HepG2 (cell line): ENCODE results near the gene DLAT. TPM values are rescaled to one million over a fixed set of nuclear protein-coding genes. Genes with fewer than 3 reads are reported as not detected.
A peak's percentile ranks its signal among the peaks of the same experiment; 100 is the strongest.

ENCODE experiments used
- CCAR2 ChIP-seq: fragments of 200-400 bp; formaldehyde crosslinking; optimal IDR thresholded peaks from 2 replicates; pipeline ENCODE3; 2018; ENCODE audit warnings: low read depth, mild to moderate bottlenecking, low read length, moderate library complexity
- E2F1 ChIP-seq: sonication (generic); formaldehyde crosslinking; IDR thresholded peaks from 2 replicates; pipeline ENCODE4 v1.5.0; 2020; ENCODE audit warnings: missing genetic modification reagents
- ERF ChIP-seq: IDR thresholded peaks from 2 replicates; pipeline ENCODE4 v1.6.1; 2018; ENCODE audit warnings: missing biosample characterization, missing genetic modification reagents
- GATAD1 ChIP-seq: IDR thresholded peaks from 2 replicates; pipeline ENCODE4 v1.6.1; 2016; ENCODE audit warnings: missing genetic modification reagents, missing compliant biosample characterization
- MXD3 ChIP-seq: IDR thresholded peaks from 2 replicates; pipeline ENCODE4 v1.6.1; 2016; ENCODE audit warnings: mild to moderate bottlenecking, missing biosample characterization, missing genetic modification reagents
- NFKB2 ChIP-seq: sonication (generic); formaldehyde crosslinking; IDR thresholded peaks from 2 replicates; pipeline ENCODE4 v1.4.0; 2020; ENCODE audit warnings: missing genetic modification reagents, borderline replicate concordance
- PRDM10 ChIP-seq: sonication (generic); formaldehyde crosslinking; IDR thresholded peaks from 2 replicates; pipeline ENCODE4 v1.4.0; 2020; ENCODE audit warnings: low read depth, missing genetic modification reagents
- RERE ChIP-seq: IDR thresholded peaks from 2 replicates; pipeline ENCODE4 v1.6.1; 2016; ENCODE audit warnings: low read depth, missing genetic modification reagents, missing compliant biosample characterization
- SIX1 ChIP-seq: sonication (generic); formaldehyde crosslinking; IDR thresholded peaks from 2 replicates; pipeline ENCODE4 v1.4.0; 2020; ENCODE audit warnings: missing genetic modification reagents, borderline replicate concordance
- TFDP1 ChIP-seq: IDR thresholded peaks from 2 replicates; pipeline ENCODE4 v1.6.1; 2016; ENCODE audit warnings: missing compliant biosample characterization, missing genetic modification reagents, borderline replicate concordance
- XRCC5 ChIP-seq: fragments of 200-400 bp; formaldehyde crosslinking; optimal IDR thresholded peaks from 2 replicates; pipeline ENCODE3; 2017; ENCODE audit warnings: mild to moderate bottlenecking, low read length
- ZNF383 ChIP-seq: sonication (generic); formaldehyde crosslinking; IDR thresholded peaks from 2 replicates; pipeline ENCODE4 v1.4.0; 2020; ENCODE audit warnings: missing genetic modification reagents, mild to moderate bottlenecking, borderline replicate concordance
- ZNF883 ChIP-seq: sonication (generic); formaldehyde crosslinking; IDR thresholded peaks from 2 replicates; pipeline ENCODE4 v1.5.1; 2020; ENCODE audit warnings: mild to moderate bottlenecking, missing genetic modification reagents; ENCODE audit errors: not compliant biosample characterization
- polyA plus RNA-seq, 8 experiments: library from polyadenylated mRNA; depleted of rRNA in 3 of 8; stranded (reverse) in 7 of 8; unstranded in 1 of 8; fragments of >200 nt; fragmentation: Illumina TruSeq in 4 of 8; extraction: Trizol in 4 of 8; gene quantifications; 2 replicates each; pipeline versions ENCODE4 v1.2.1 to v1.2.3, GENCODE V29; 2011 to 2016; ENCODE audit warnings: low read depth in 4 of 8, missing spikeins in 1 of 8, mixed read lengths in 1 of 8; ENCODE audit not compliant: insufficient read depth in 1 of 8
- total RNA-seq, 5 experiments: library from RNA; depleted of rRNA; stranded (reverse); fragments of >200 nt; fragmentation: Illumina TruSeq; extraction: Trizol; gene quantifications; 2 replicates each; pipeline ENCODE4 v1.2.3, GENCODE V29; 2016; ENCODE audit warnings: low read depth in 1 of 5

The DLAT gene
- total and polyA plus RNA-seq, 2 of the 13 experiments (the other 11 are each of a cell fraction or from before 2014, with no cell fraction given): 26.4 to 62.2 TPM

- TF ChIP-seq RERE (CRISPR knock-in tag): no peak
- peak; percentile 32; the same call in 1 of the 2 replicates for TF ChIP-seq GATAD1 (CRISPR knock-in tag)
- TF ChIP-seq ZNF883 (CRISPR knock-in tag): no peak
- TF ChIP-seq MXD3 (CRISPR knock-in tag): no peak
- no peak for TF ChIP-seq ERF (CRISPR knock-in tag)
- no peak for TF ChIP-seq TFDP1 (CRISPR knock-in tag)
- TF ChIP-seq E2F1 (CRISPR knock-in tag): no peak
- no peak for TF ChIP-seq ZNF383 (CRISPR knock-in tag)
- TF ChIP-seq SIX1 (CRISPR knock-in tag): no peak
- TF ChIP-seq NFKB2 (CRISPR knock-in tag): no peak
- no peak for TF ChIP-seq PRDM10
- TF ChIP-seq CCAR2: no peak
- TF ChIP-seq XRCC5: peak; percentile 59
These were observed 43.2 kb upstream of the DLAT start (continued) for GRCh38 chr11:111982019-111982464.
